RWPE2 (cell line): ENCODE measurements around the gene TARBP1.

Source experiments
- ATAC-seq: fragments of 200-7000 bp; cut with Tn5 transposase; 3 replicates; pipeline ENCODE4 v1.9.1; 2021; ENCODE audit warnings: low read depth
- DNase-seq: peaks from one replicate; pipeline ENCODE4 v3.0.0-alpha.2; 2020; ENCODE audit warnings: low spot score
- H3K27ac ChIP-seq: fragments of 450-650 bp; 2 replicates; pipeline ENCODE4 v1.5.1; 2017; ENCODE audit warnings: mild to moderate bottlenecking; ENCODE audit not compliant: poor library complexity, severe bottlenecking
- H3K27me3 ChIP-seq: fragments of 250-450 bp; sonication (Bioruptor Pico); 2 replicates; pipeline ENCODE4 v1.5.1; 2021; ENCODE audit warnings: mild to moderate bottlenecking, moderate library complexity; ENCODE audit not compliant: insufficient read depth, poor library complexity, severe bottlenecking
- H3K36me3 ChIP-seq: fragments of 250-450 bp; sonication (Bioruptor Pico); 2 replicates; pipeline ENCODE4 v1.5.1; 2020; ENCODE audit warnings: low read depth, mild to moderate bottlenecking, moderate library complexity
- H3K4me1 ChIP-seq: fragments of 250-450 bp; sonication (Bioruptor Pico); 2 replicates; pipeline ENCODE4 v1.5.1; 2021; ENCODE audit warnings: mild to moderate bottlenecking, moderate library complexity; ENCODE audit not compliant: insufficient read depth, poor library complexity, severe bottlenecking
- H3K4me3 ChIP-seq: fragments of 250-450 bp; sonication (Bioruptor Pico); 2 replicates; pipeline ENCODE4 v1.5.1; 2021; ENCODE audit warnings: mild to moderate bottlenecking, moderate library complexity; ENCODE audit not compliant: severe bottlenecking
- H3K9me3 ChIP-seq: fragments of 250-450 bp; sonication (Bioruptor Pico); 2 replicates; pipeline ENCODE4 v1.5.1; 2021; ENCODE audit warnings: mild to moderate bottlenecking, moderate library complexity; ENCODE audit not compliant: severe bottlenecking
- CTCF ChIP-seq: fragments of 450-650 bp; IDR thresholded peaks from one replicate; pipeline ENCODE4 v1.5.1; 2017; ENCODE audit warnings: mild to moderate bottlenecking, moderate library complexity; ENCODE audit not compliant: poor library complexity, severe bottlenecking

The TARBP1 gene

GRCh38 chr1:234369784-234370183, 109.2 kb downstream of the TARBP1 start:
- TF ChIP-seq CTCF: no peak
- H3K27me3 ChIP-seq: no peaks in the 10 kb centered on the region
- ATAC-seq: peak; percentile 28
- H3K36me3 ChIP-seq: no peaks in the 10 kb centered on the region; the same call in 1 of the 2 replicates
- peaks cover 25% of the 10 kb centered on the region for H3K4me1 ChIP-seq
- H3K4me3 ChIP-seq: no peak overlapping the region
- no peak for DNase-seq
- peak overlapping the region; percentile 55 for H3K27ac ChIP-seq
- H3K9me3 ChIP-seq: no peaks in the 10 kb centered on the region

GRCh38 chr1:234369033-234369430, 109.9 kb downstream of the TARBP1 start:
- no peak for ATAC-seq
- Histone ChIP-seq H3K27me3 (no peaks in the 10 kb centered on the region), H3K9me3 (no peaks in the 10 kb centered on the region), H3K4me1 (peaks cover 20% of the 10 kb centered on the region), H3K4me3 (no peak overlapping the region), H3K27ac (peak overlapping the region; percentile 55), H3K36me3 (no peaks in the 10 kb centered on the region; the same call in 1 of the 2 replicates)
- no peak for TF ChIP-seq CTCF
- no peak for DNase-seq

DNA sequence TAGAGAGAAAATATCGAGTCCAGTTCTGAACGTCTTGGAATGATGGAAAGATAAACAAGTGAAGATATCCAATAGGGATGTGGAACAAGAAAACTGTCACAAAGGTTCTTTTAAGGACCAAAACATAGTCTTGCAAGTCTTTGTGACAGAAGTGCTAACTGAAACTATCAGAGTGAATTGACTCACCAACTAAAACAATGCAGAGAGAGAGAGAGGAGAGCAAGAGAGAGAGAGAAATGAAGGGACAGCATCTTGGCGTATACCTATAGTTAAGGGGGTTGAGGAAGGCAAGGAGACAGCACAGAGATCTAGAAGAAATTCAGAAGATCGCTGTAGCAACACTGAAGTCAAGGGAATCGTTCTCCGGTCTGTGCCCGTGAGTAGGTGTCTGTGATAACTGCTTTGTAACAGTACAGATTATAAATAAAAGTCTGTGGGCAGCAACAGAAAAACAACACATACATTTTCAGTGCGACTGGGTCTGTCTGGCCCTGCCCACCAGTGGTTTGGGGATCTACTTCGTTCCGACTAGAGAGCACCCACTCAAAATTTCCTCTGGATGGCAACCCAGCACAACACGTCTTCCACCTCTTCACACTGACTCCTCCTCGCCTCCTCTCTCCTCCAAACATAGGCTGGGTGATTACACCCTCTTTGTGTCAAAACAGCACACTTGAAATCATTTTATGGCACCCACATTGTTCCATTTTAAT, 110.5 kb downstream of the TARBP1 start:
- Histone ChIP-seq H3K4me1 (peaks cover 20% of the 10 kb centered on the region), H3K36me3 (no peaks in the 10 kb centered on the region; the same call in 1 of the 2 replicates), H3K9me3 (no peaks in the 10 kb centered on the region), H3K4me3 (no peak overlapping the region), H3K27ac (no peak overlapping the region), H3K27me3 (no peaks in the 10 kb centered on the region)
- ATAC-seq (no peak), DNase-seq (no peak)
- no peak for TF ChIP-seq CTCF

DNA sequence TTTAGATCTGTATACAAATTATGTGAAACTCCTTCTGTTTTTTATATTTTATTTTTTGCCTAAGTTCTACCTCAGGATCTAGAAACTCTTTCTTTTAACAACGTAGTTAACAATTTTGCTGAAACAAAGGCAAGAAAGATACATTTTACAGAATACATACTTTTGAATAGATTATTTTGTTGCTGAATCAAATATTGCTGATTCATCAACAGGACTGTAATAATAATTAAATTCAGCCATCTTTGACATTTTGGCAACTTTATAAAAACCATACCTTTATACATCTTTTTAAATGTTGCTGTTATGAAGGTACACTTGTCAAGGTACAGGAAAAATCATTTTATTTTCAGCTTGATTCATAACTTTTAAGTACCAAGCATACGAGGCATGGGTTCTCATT, 116.4 kb downstream of the TARBP1 start:
- no peak for TF ChIP-seq CTCF
- H3K27me3 ChIP-seq: no peaks in the 10 kb centered on the region

GRCh38 chr1:234361102-234361603, 117.8 kb downstream of the TARBP1 start:
- H3K4me3 ChIP-seq: no peak overlapping the region
- H3K36me3 ChIP-seq: no peaks in the 10 kb centered on the region
- TF ChIP-seq CTCF: no peak
- H3K27ac ChIP-seq: no peak overlapping the region
- H3K27me3 ChIP-seq: no peaks in the 10 kb centered on the region
- DNase-seq: no peak
- no peaks in the 10 kb centered on the region for H3K9me3 ChIP-seq
- ATAC-seq: no peak
- no peaks in the 10 kb centered on the region for H3K4me1 ChIP-seq

More for the DNA sequence above, 116.4 kb downstream of the TARBP1 start:
- DNase-seq (no peak), ATAC-seq (no peak)
- no peaks in the 10 kb centered on the region for H3K4me1 ChIP-seq
- H3K27ac ChIP-seq: no peak overlapping the region
- H3K4me3 ChIP-seq: no peak overlapping the region
- no peaks in the 10 kb centered on the region for H3K9me3 ChIP-seq
- H3K36me3 ChIP-seq: no peaks in the 10 kb centered on the region
